Cardiac muscle cell (in vitro differentiated cells and primary cell): ENCODE data around the gene TAGAP. TPM values are rescaled to one million over a fixed set of nuclear protein-coding genes. Genes with fewer than 3 reads are reported as not detected.
A peak's percentile ranks its signal among the peaks of the same experiment; 100 is the strongest.

ENCODE experiments used
- DNase-seq, 2 donors: peaks; one replicate each; pipeline versions ENCODE4 v3.0.0 to v3.0.0-alpha.2; 2010 to 2017; ENCODE audit warnings: low read depth in 1 of 2, low spot score in 1 of 2
- H3K27ac ChIP-seq: fragments of 200-600 bp; sonication (generic); 2 replicates; pipeline ENCODE4 v1.5.1; 2016
- H3K27me3 ChIP-seq: fragments of 200-600 bp; sonication (generic); 2 replicates; pipeline ENCODE4 v1.6.0; 2016; ENCODE audit warnings: control low read depth
- H3K36me3 ChIP-seq: fragments of 200-600 bp; sonication (generic); 2 replicates; pipeline ENCODE4 v1.5.1; 2016; ENCODE audit warnings: control low read depth
- H3K4me1 ChIP-seq: fragments of 200-600 bp; sonication (generic); 2 replicates; pipeline ENCODE4 v1.8.1; 2017; ENCODE audit warnings: low read depth, mild to moderate bottlenecking, mixed run types
- H3K4me3 ChIP-seq: fragments of 200-600 bp; sonication (generic); 2 replicates; pipeline ENCODE4 v1.5.1; 2016; ENCODE audit warnings: mild to moderate bottlenecking
- H3K9me3 ChIP-seq: fragments of 200-600 bp; sonication (generic); 2 replicates; pipeline ENCODE4 v1.5.1; 2017; ENCODE audit warnings: low read depth, mild to moderate bottlenecking, control low read depth
- CTCF ChIP-seq: IDR thresholded peaks from 2 replicates; pipeline ENCODE4 v1.5.1; 2012; ENCODE audit warnings: low read depth, mild to moderate bottlenecking, low read length
- polyA plus RNA-seq: library from polyadenylated mRNA; unstranded; fragments of >200 nt; fragmentation: Nextera tagmentation; extraction: Ambion mirVana; gene quantifications from 2 replicates; pipeline ENCODE4 v1.2.1, GENCODE V29; 2016
- total RNA-seq: library from RNA; depleted of rRNA; stranded (reverse); fragments of >200 nt; gene quantifications from 2 replicates; pipeline ENCODE4 v1.2.3, GENCODE V29; 2016

The TAGAP gene
- total and polyA plus RNA-seq, 2 experiments from 2014 or later = not detected

- no peak for TF ChIP-seq CTCF
Measured at GRCh38 chr6:159043947-159044346, 844 bp downstream of the TAGAP start.

GRCh38 chr6:159043251-159043650 lies 1.5 kb downstream of the TAGAP start:
- no peaks in the 10 kb centered on the region for H3K9me3 ChIP-seq
- H3K27me3 ChIP-seq = no peaks in the 10 kb centered on the region
- no peak overlapping the region for H3K4me3 ChIP-seq
- no peak overlapping the region for H3K27ac ChIP-seq
- no peak for TF ChIP-seq CTCF
- H3K36me3 ChIP-seq = no peaks in the 10 kb centered on the region
- DNase-seq = no peak
- no peaks in the 10 kb centered on the region for H3K4me1 ChIP-seq

More at GRCh38 chr6:159043947-159044346, 844 bp downstream of the TAGAP start:
- Histone ChIP-seq H3K36me3 (no peaks in the 10 kb centered on the region), H3K4me1 (no peaks in the 10 kb centered on the region), H3K27me3 (no peaks in the 10 kb centered on the region), H3K4me3 (no peak overlapping the region), H3K27ac (no peak overlapping the region), H3K9me3 (no peaks in the 10 kb centered on the region)
- no peak for DNase-seq

- H3K4me3 ChIP-seq = no peak overlapping the region
- TF ChIP-seq CTCF = no peak
- H3K27ac ChIP-seq = no peak overlapping the region
- H3K27me3 ChIP-seq = no peaks in the 10 kb centered on the region
- H3K4me1 ChIP-seq = no peaks in the 10 kb centered on the region
- DNase-seq = no peak
- H3K36me3 ChIP-seq = no peaks in the 10 kb centered on the region
- no peaks in the 10 kb centered on the region for H3K9me3 ChIP-seq
Measured at GRCh38 chr6:159042826-159043181, 2.0 kb downstream of the TAGAP start.

- no peak overlapping the region for H3K4me3 ChIP-seq
Measured at GRCh38 chr6:159042003-159042825, 2.6 kb downstream of the TAGAP start.

GRCh38 chr6:159041181-159041580 lies 3.6 kb downstream of the TAGAP start:
- Histone ChIP-seq H3K4me1 (no peaks in the 10 kb centered on the region), H3K9me3 (no peaks in the 10 kb centered on the region), H3K27ac (no peak overlapping the region), H3K27me3 (no peaks in the 10 kb centered on the region), H3K4me3 (no peak overlapping the region), H3K36me3 (no peaks in the 10 kb centered on the region)
- no peak for DNase-seq
- no peak for TF ChIP-seq CTCF

More at GRCh38 chr6:159042003-159042825, 2.6 kb downstream of the TAGAP start:
- DNase-seq = peak; percentile 66 to 86
- no peak overlapping the region for H3K27ac ChIP-seq
- no peaks in the 10 kb centered on the region for H3K4me1 ChIP-seq
- H3K36me3 ChIP-seq = no peaks in the 10 kb centered on the region
- H3K27me3 ChIP-seq = no peaks in the 10 kb centered on the region
- no peaks in the 10 kb centered on the region for H3K9me3 ChIP-seq
- peak; percentile 99 for TF ChIP-seq CTCF
